ENCODE measurements around the gene VPS51.
A peak's percentile ranks its signal among the peaks of the same experiment; 100 is the strongest.

Gene VPS51

GRCh38 chr11:65084598-65085375 lies 11.2 kb upstream of the VPS51 start:
- H3K4me3 ChIP-seq (ENCODE audit: low read length): peak overlapping the region; percentile 89
- no peak for TF ChIP-seq ZNF274 (IDR thresholded peaks at IDR 0.05; ENCODE audit: low read depth, low read length)

- no peak for TF ChIP-seq ZNF274 (IDR thresholded peaks at IDR 0.05; ENCODE audit: low read depth, low read length)
Observed at GRCh38 chr11:65085446-65085845, 10.6 kb upstream of the VPS51 start.

GRCh38 chr11:65086809-65087208 lies 9.2 kb upstream of the VPS51 start:
- H3K4me3 ChIP-seq (ENCODE audit: low read length): no peak overlapping the region
- no peak for TF ChIP-seq ZNF274 (IDR thresholded peaks at IDR 0.05; ENCODE audit: low read depth, low read length)

More at GRCh38 chr11:65085446-65085845, 10.6 kb upstream of the VPS51 start:
- H3K4me3 ChIP-seq (ENCODE audit: low read length): no peak overlapping the region; the same call in 1 of the 2 replicates

GRCh38 chr11:65087216-65087615 lies 8.8 kb upstream of the VPS51 start:
- TF ChIP-seq ZNF274 (IDR thresholded peaks at IDR 0.05; ENCODE audit: low read depth, low read length): no peak
- H3K4me3 ChIP-seq (ENCODE audit: low read length): no peak overlapping the region

- no peak overlapping the region for H3K4me3 ChIP-seq (ENCODE audit: low read length)
- no peak for TF ChIP-seq ZNF274 (IDR thresholded peaks at IDR 0.05; ENCODE audit: low read depth, low read length)
Observed at GRCh38 chr11:65087827-65088226, 8.2 kb upstream of the VPS51 start.

GRCh38 chr11:65089621-65090020 lies 6.4 kb upstream of the VPS51 start:
- H3K4me3 ChIP-seq (ENCODE audit: low read length): no peak overlapping the region

GRCh38 chr11:65090628-65091027 lies 5.4 kb upstream of the VPS51 start:
- H3K4me3 ChIP-seq (ENCODE audit: low read length): no peak overlapping the region
- no peak for TF ChIP-seq ZNF274 (IDR thresholded peaks at IDR 0.05; ENCODE audit: low read depth, low read length)

More at GRCh38 chr11:65089621-65090020, 6.4 kb upstream of the VPS51 start:
- TF ChIP-seq ZNF274 (IDR thresholded peaks at IDR 0.05; ENCODE audit: low read depth, low read length): no peak

- peak overlapping the region; percentile 12; the same call in 1 of the 2 replicates for H3K4me3 ChIP-seq (ENCODE audit: low read length)
- no peak for TF ChIP-seq ZNF274 (IDR thresholded peaks at IDR 0.05; ENCODE audit: low read depth, low read length)
Observed at GRCh38 chr11:65095427-65095826, 587 bp upstream of the VPS51 start.

GRCh38 chr11:65096926-65097325 lies 912 bp downstream of the VPS51 start:
- peak overlapping the region; percentile 67; the same call in 1 of the 2 replicates for H3K4me3 ChIP-seq (ENCODE audit: low read length)
- no peak for TF ChIP-seq ZNF274 (IDR thresholded peaks at IDR 0.05; ENCODE audit: low read depth, low read length)

- TF ChIP-seq ZNF274 (IDR thresholded peaks at IDR 0.05; ENCODE audit: low read depth, low read length): no peak
- no peak overlapping the region for H3K4me3 ChIP-seq (ENCODE audit: low read length)
Observed at GRCh38 chr11:65100674-65101350, 4.8 kb downstream of the VPS51 start.

GRCh38 chr11:65102142-65103095 lies 6.4 kb downstream of the VPS51 start:
- no peak overlapping the region for H3K4me3 ChIP-seq (ENCODE audit: low read length)
- no peak for TF ChIP-seq ZNF274 (IDR thresholded peaks at IDR 0.05; ENCODE audit: low read depth, low read length)

GRCh38 chr11:65103476-65103875 lies 7.5 kb downstream of the VPS51 start:
- TF ChIP-seq ZNF274 (IDR thresholded peaks at IDR 0.05; ENCODE audit: low read depth, low read length): no peak
- no peak overlapping the region for H3K4me3 ChIP-seq (ENCODE audit: low read length)

GRCh38 chr11:65104628-65105027 lies 8.6 kb downstream of the VPS51 start:
- TF ChIP-seq ZNF274 (IDR thresholded peaks at IDR 0.05; ENCODE audit: low read depth, low read length): no peak
- no peak overlapping the region for H3K4me3 ChIP-seq (ENCODE audit: low read length)

- no peak for TF ChIP-seq ZNF274 (IDR thresholded peaks at IDR 0.05; ENCODE audit: low read depth, low read length)
- no peak overlapping the region for H3K4me3 ChIP-seq (ENCODE audit: low read length)
Observed at GRCh38 chr11:65107078-65107477, 11.1 kb downstream of the VPS51 start.

Measured in GM08714 (cell line).